HCT116 (cell line): ENCODE results near the gene TGFBRAP1.

ENCODE experiments used
- ELF1 ChIP-seq: IDR thresholded peaks from 2 replicates; pipeline ENCODE4 v1.6.1; 2012; ENCODE audit warnings: low read depth, borderline replicate concordance
- POLR2A ChIP-seq: IDR thresholded peaks from 2 replicates; pipeline ENCODE4 v1.7.0; 2011; ENCODE audit warnings: borderline replicate concordance; ENCODE audit not compliant: insufficient read depth, insufficient read length; ENCODE audit errors: extremely low read depth
- RAD21 ChIP-seq: IDR thresholded peaks from 2 replicates; pipeline ENCODE4 v1.6.1; 2012; ENCODE audit warnings: low read depth, mild to moderate bottlenecking
- YY1 ChIP-seq: IDR thresholded peaks from 2 replicates; pipeline ENCODE4 v1.6.1; 2011; ENCODE audit warnings: low read length, low read depth, moderate library complexity, mild to moderate bottlenecking; ENCODE audit not compliant: insufficient replicate concordance; ENCODE audit errors: extremely low read depth
- ZFX ChIP-seq: fragments of 450-650 bp; IDR thresholded peaks from 2 replicates; pipeline ENCODE4 v1.6.1; 2017
- ZNF274 ChIP-seq: fragments of 200-500 bp; sonication (Bioruptor generic); IDR thresholded peaks from 2 replicates; pipeline ENCODE4 v1.6.1; 2014; ENCODE audit warnings: mild to moderate bottlenecking, low read depth, low read length, inconsistent platforms
- TF ChIP-seq, protein P1 (sequence below), 3 experiments: fragments of 200-600 bp in 1 of 3; sonication (generic) in 1 of 3; IDR thresholded peaks in 2 of 3; conservative IDR thresholded peaks in 1 of 3; 2 replicates each; pipeline ENCODE4 v1.5.1; 2012 to 2017; ENCODE audit warnings: low read depth in 2 of 3, low read length in 2 of 3, antibody characterized with exemption in 1 of 3, borderline replicate concordance in 1 of 3, control low read depth in 1 of 3, mild to moderate bottlenecking in 1 of 3, mixed read lengths in 1 of 3, mixed run types in 1 of 3, moderate library complexity in 1 of 3; ENCODE audit not compliant: insufficient read depth in 1 of 3
- TF ChIP-seq, protein P2 (sequence below): IDR thresholded peaks from 2 replicates; pipeline ENCODE4 v1.6.1; 2012; ENCODE audit warnings: low read depth
- TF ChIP-seq, protein P3 (sequence below): IDR thresholded peaks from 2 replicates; pipeline ENCODE4 v1.6.1; 2011; ENCODE audit warnings: mild to moderate bottlenecking, low read length, moderate library complexity; ENCODE audit not compliant: insufficient replicate concordance; ENCODE audit errors: extremely low read depth

DNA sequence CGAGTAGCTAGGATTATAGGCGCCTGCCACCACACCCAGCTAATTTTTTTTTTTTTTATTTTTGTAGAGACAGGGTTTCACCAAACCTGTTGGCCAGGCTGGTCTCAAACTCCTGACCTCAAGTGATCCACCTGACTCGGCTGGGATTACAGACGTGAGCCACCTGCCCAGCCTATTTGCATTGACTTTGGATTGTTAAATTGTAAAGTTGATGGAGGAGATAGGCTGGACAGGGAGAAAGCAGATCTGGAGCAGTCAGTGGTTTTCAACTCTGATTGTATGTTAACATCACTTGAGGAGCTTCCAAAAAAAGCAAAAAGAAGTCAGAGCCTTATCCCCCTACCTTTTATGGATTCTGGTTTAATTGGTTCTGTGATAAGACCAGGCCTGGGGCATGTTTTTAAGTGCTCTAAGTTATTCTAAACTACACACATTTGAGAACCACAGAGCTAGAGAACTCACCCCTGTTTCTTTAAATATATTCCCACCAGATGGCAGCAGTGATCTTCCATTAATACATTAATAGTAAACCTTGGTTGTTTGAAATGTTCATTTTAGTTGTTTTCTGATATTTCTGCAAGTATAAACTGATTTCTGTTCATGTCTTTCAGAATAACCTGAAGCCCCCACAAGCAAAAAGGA is 15.3 kb upstream of the TGFBRAP1 start:
- TF ChIP-seq, protein P1, sequence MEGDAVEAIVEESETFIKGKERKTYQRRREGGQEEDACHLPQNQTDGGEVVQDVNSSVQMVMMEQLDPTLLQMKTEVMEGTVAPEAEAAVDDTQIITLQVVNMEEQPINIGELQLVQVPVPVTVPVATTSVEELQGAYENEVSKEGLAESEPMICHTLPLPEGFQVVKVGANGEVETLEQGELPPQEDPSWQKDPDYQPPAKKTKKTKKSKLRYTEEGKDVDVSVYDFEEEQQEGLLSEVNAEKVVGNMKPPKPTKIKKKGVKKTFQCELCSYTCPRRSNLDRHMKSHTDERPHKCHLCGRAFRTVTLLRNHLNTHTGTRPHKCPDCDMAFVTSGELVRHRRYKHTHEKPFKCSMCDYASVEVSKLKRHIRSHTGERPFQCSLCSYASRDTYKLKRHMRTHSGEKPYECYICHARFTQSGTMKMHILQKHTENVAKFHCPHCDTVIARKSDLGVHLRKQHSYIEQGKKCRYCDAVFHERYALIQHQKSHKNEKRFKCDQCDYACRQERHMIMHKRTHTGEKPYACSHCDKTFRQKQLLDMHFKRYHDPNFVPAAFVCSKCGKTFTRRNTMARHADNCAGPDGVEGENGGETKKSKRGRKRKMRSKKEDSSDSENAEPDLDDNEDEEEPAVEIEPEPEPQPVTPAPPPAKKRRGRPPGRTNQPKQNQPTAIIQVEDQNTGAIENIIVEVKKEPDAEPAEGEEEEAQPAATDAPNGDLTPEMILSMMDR (IDR thresholded peaks at IDR 0.05 in 2 of 3, conservative IDR thresholded peaks at IDR 0.05 in 1 of 3; ENCODE audit: borderline replicate concordance in 1 of 3, insufficient read depth in 1 of 3, low read depth in 2 of 3, low read length in 2 of 3), result peak; percentile 36 to 60 (median 54); a peak in 5 of 6 replicates
- TF ChIP-seq RAD21 (peak; percentile 66), YY1 (no peak), ELF1 (no peak), POLR2A (no peak), ZNF274 (no peak), ZFX (no peak)
- TF ChIP-seq, protein P2, sequence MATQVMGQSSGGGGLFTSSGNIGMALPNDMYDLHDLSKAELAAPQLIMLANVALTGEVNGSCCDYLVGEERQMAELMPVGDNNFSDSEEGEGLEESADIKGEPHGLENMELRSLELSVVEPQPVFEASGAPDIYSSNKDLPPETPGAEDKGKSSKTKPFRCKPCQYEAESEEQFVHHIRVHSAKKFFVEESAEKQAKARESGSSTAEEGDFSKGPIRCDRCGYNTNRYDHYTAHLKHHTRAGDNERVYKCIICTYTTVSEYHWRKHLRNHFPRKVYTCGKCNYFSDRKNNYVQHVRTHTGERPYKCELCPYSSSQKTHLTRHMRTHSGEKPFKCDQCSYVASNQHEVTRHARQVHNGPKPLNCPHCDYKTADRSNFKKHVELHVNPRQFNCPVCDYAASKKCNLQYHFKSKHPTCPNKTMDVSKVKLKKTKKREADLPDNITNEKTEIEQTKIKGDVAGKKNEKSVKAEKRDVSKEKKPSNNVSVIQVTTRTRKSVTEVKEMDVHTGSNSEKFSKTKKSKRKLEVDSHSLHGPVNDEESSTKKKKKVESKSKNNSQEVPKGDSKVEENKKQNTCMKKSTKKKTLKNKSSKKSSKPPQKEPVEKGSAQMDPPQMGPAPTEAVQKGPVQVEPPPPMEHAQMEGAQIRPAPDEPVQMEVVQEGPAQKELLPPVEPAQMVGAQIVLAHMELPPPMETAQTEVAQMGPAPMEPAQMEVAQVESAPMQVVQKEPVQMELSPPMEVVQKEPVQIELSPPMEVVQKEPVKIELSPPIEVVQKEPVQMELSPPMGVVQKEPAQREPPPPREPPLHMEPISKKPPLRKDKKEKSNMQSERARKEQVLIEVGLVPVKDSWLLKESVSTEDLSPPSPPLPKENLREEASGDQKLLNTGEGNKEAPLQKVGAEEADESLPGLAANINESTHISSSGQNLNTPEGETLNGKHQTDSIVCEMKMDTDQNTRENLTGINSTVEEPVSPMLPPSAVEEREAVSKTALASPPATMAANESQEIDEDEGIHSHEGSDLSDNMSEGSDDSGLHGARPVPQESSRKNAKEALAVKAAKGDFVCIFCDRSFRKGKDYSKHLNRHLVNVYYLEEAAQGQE, result no peak
- TF ChIP-seq, protein P3, sequence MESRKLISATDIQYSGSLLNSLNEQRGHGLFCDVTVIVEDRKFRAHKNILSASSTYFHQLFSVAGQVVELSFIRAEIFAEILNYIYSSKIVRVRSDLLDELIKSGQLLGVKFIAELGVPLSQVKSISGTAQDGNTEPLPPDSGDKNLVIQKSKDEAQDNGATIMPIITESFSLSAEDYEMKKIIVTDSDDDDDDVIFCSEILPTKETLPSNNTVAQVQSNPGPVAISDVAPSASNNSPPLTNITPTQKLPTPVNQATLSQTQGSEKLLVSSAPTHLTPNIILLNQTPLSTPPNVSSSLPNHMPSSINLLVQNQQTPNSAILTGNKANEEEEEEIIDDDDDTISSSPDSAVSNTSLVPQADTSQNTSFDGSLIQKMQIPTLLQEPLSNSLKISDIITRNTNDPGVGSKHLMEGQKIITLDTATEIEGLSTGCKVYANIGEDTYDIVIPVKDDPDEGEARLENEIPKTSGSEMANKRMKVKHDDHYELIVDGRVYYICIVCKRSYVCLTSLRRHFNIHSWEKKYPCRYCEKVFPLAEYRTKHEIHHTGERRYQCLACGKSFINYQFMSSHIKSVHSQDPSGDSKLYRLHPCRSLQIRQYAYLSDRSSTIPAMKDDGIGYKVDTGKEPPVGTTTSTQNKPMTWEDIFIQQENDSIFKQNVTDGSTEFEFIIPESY, result no peak
